HG03064 (cell line): ENCODE results near the gene STARD13.

Source experiments
- ATAC-seq: cut with Tn5 transposase; IDR thresholded peaks from one replicate; pipeline ENCODE4 v1.9.1; 2021; ENCODE audit warnings: low read depth; ENCODE audit not compliant: unreplicated experiment

The STARD13 gene

GRCh38 chr13:33311040-33311439 is 25.5 kb upstream of the STARD13 start:
- no peak for ATAC-seq

DNA sequence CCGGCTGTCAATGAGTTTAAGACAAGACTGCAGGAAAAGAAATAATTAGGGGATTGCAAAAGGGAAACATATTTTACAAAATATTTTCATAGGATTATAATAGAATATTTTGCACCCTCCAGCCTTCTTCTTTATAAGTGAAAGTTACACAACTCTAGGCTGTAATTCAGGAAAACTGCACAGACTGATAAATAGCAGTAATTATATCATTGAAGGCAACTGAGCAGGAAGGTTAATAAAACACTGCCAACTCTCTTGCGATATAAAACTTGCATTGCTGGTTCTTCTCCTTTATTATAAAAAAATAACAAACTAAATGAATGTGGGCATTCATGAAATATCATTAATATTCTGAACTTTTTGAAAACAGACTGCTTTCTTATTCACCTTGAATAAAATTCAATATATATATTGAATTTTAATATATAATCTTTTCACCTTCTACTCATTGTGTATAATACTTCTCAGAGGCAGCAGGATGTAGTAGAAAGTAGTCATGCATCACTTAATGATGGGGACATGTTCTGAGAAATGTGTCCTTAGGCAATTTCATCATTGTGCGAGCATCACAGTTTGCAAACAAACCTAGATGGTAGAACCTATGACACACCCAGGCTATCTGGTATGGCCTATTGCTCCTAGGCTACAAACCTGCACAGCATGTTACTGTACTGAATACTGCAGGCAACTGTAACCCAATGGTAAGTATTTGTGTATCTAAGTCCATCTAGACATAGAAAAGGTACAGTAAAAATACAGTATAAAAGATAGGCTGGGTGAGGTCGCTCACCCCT is 24.9 kb upstream of the STARD13 start:
- no peak for ATAC-seq

GRCh38 chr13:33308863-33309262 is 23.3 kb upstream of the STARD13 start:
- ATAC-seq, result no peak

- no peak for ATAC-seq
These were observed 22.3 kb upstream of the STARD13 start for GRCh38 chr13:33307843-33308242.

GRCh38 chr13:33303855-33304597 is 18.5 kb upstream of the STARD13 start:
- no peak for ATAC-seq

GRCh38 chr13:33299626-33300025 is 14.1 kb upstream of the STARD13 start:
- ATAC-seq, result no peak

- no peak for ATAC-seq
These were observed 11.4 kb upstream of the STARD13 start for GRCh38 chr13:33296793-33297425.

GRCh38 chr13:33292712-33293111 is 7.2 kb upstream of the STARD13 start:
- ATAC-seq, result no peak

DNA sequence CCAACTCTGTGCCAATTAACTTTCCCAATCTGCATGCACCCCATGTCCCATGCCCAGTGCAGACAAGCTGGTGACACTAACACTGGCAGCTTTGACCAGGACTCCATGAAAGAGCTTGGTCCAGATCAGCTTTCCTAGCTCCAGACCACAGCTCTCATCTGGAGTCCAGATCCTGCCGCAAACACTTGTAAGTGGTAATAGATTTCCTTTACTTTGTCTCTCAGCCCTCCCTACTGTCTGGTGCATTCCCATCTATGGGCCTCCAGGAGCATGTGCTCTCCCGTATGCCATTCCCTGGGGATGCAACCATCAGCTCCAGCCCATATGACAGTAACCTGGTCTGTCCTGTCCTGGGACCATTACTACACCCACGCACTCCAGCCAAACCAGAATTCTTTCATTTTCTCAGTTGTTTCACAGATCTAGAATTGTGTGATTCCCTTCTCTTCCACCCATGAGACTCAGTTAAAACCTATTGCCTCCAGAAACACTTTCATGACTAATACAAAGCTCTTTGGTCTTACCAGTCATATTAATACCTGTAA is 4.9 kb upstream of the STARD13 start:
- ATAC-seq, result no peak

GRCh38 chr13:33289966-33290365 is 4.4 kb upstream of the STARD13 start:
- no peak for ATAC-seq

DNA sequence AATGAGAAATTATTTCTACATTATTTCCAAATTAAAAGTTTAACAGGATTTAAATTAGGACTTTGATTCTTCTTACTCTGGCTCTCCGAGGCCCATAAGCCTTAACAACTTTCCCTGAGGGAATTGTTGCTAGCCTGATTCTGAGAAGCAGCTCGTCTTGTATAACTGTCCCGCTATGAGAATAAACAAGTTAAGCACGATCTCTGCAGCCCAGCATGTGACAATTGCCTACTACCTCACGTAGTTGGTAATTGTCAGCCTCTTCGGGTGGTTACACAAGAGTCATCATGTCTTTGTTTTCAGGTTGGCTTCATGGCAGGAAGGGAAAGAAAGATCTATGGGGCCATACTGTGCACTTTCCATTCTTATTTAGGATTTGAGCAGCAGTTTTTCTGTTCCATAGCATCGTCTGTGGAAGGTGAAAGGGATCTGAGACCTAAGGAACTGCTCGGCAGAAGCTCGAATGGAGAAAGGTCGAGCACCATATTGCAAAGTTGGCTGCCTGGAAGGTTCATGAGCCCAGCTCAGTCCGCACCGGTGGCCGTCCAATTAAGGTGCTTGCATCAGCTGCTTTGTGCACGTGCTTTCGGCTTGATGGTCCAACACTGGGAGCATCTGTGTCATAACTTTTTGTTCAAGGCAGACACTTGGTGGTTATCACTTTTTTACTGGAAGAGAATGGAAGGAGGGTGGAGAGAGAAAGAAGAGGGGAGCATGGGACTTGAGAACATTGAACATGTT is 1.8 kb upstream of the STARD13 start:
- ATAC-seq, result no peak

DNA sequence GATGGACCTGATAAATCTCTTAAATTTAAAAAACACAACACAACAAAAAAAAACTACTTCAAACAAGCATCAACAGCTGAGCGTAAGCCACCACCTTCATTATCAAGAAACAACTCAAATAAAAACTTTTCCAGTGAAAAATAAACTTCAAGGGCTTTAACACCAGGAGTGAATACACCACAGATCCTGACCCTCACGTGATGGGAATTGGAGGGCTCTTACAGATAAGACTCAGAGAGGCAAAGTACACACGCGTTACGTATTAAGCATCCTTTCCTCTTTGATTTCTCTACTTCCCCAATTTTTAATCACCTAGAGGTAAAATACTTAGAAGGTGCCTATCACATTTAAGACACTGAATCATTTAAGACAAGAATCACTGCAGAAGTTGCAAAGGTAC is 573 bp upstream of the STARD13 start:
- no peak for ATAC-seq

DNA sequence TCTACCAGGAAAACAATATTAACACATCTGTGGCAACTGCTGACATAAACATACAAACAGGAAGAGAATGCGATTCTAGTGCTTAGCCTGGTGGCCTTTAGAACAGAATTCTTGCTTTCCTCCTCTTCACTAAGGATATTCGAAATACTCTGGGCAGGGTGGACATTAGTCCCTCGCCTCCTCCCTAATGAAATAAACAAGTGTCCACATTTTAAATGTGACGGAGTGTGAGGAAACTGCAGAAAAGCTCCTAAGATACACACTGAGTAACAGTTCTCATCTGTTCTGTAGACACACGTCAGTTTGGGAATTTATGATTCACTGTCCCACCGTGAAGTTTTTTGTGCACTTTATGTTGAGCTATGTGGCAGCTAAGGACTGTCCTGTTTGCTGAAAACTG is 639 bp downstream of the STARD13 start:
- no peak for ATAC-seq

GRCh38 chr13:33284031-33284430 is 1.5 kb downstream of the STARD13 start:
- no peak for ATAC-seq

- no peak for ATAC-seq
These were observed 2.2 kb downstream of the STARD13 start for GRCh38 chr13:33283195-33283911.

GRCh38 chr13:33281951-33282595 is 3.5 kb downstream of the STARD13 start:
- no peak for ATAC-seq

GRCh38 chr13:33280923-33281322 is 4.6 kb downstream of the STARD13 start:
- ATAC-seq, result no peak

DNA sequence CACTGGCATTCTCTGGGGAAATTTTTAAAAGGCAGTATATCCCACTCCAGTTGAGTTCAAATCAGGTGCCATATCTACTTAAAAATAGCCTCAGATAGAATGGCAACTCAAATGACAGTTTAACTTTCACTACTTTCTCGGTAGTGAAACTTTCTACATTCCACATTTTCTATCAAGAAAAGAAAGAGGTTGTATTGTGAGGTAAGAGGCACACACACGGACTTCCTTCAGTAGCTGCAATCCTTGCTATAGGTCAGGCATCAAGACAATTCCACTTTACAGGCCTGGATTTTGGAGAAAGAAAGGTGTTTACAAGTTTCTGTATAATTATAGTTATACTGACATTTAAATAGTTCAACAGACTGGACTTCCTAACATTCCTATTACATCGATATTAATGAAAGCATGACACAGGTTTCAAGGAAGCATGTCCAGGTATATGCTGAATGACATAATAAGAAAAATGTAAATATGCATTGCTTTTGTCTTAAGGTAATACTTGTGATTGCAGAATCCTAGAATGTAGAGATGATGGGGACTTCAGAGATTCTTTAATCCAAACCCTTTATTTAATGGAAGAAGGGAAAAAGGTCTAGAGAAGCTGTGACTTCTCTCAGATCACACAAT is 5.2 kb downstream of the STARD13 start:
- no peak for ATAC-seq
